ENCODE data around the gene ZNF473. TPM values are rescaled to one million over a fixed set of nuclear protein-coding genes. Genes with fewer than 3 reads are reported as not detected.

Gene ZNF473
- total RNA-seq, 1 donor from 2014 or later = 9.7 TPM

DNA sequence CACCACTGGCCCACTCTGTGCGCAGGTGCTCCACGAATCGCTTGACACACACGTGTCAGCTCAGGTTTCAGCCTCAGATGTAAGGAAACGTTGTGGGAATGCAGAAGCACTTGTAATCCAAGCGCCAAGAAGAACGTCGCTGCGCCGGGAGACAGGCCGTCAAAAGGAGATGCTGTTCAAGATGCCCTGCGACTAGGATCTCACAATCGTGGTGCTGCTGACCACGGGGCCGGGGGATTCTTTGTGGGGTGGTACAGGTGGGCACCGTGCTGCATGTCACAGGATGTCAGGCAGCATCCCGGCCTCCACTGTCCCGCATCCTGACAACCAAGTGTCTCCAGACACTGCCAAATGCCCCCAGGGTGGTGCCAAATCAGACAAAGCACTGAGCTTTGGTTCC is 47.9 kb upstream of the ZNF473 start:
- TF ChIP-seq, protein P1, sequence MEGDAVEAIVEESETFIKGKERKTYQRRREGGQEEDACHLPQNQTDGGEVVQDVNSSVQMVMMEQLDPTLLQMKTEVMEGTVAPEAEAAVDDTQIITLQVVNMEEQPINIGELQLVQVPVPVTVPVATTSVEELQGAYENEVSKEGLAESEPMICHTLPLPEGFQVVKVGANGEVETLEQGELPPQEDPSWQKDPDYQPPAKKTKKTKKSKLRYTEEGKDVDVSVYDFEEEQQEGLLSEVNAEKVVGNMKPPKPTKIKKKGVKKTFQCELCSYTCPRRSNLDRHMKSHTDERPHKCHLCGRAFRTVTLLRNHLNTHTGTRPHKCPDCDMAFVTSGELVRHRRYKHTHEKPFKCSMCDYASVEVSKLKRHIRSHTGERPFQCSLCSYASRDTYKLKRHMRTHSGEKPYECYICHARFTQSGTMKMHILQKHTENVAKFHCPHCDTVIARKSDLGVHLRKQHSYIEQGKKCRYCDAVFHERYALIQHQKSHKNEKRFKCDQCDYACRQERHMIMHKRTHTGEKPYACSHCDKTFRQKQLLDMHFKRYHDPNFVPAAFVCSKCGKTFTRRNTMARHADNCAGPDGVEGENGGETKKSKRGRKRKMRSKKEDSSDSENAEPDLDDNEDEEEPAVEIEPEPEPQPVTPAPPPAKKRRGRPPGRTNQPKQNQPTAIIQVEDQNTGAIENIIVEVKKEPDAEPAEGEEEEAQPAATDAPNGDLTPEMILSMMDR (IDR thresholded peaks at IDR 0.05; ENCODE audit: insufficient read depth, low read depth, low read length) = no peak
- TF ChIP-seq EZH2 (IDR thresholded peaks at IDR 0.05; ENCODE audit: insufficient read depth, low read length) = no peak
- Histone ChIP-seq H3K4me3 (ENCODE audit: insufficient read depth, low read depth, low read length) (no peak overlapping the region), H3K27ac (ENCODE audit: low read depth, low read length) (no peak overlapping the region), H3K79me2 (ENCODE audit: insufficient read depth, low read length) (no peaks in the 10 kb centered on the region), H3K4me1 (ENCODE audit: insufficient read depth, low read length) (no peaks in the 10 kb centered on the region), H2AFZ (ENCODE audit: low read depth, low read length) (no peak overlapping the region), H3K9me3 (ENCODE audit: insufficient read depth, low read depth, low read length) (no peaks in the 10 kb centered on the region), H4K20me1 (ENCODE audit: insufficient read depth, low read length) (no peaks in the 10 kb centered on the region), H3K4me2 (ENCODE audit: low read length) (no peak overlapping the region), H3K27me3 (ENCODE audit: insufficient read depth, low read length) (no peaks in the 10 kb centered on the region), H3K9ac (ENCODE audit: low read length) (no peak overlapping the region), H3K36me3 (ENCODE audit: insufficient read depth, low read length) (no peaks in the 10 kb centered on the region)
- Mint-ChIP-seq H3K36me3 (ENCODE audit: low read depth, unreplicated experiment) (peaks cover 17% of the 10 kb centered on the region), H3K4me1 (ENCODE audit: low read depth, unreplicated experiment) (no peaks in the 10 kb centered on the region), H3K4me3 (ENCODE audit: unreplicated experiment) (no peak overlapping the region), H3K27me3 (ENCODE audit: low read depth, unreplicated experiment) (peaks cover 7% of the 10 kb centered on the region), H3K9me3 (ENCODE audit: unreplicated experiment) (peaks cover 2% of the 10 kb centered on the region), H3K27ac (ENCODE audit: unreplicated experiment) (no peak overlapping the region)
- FAIRE-seq (no peak), DNase-seq (ENCODE audit: low read depth) (no peak)

DNA sequence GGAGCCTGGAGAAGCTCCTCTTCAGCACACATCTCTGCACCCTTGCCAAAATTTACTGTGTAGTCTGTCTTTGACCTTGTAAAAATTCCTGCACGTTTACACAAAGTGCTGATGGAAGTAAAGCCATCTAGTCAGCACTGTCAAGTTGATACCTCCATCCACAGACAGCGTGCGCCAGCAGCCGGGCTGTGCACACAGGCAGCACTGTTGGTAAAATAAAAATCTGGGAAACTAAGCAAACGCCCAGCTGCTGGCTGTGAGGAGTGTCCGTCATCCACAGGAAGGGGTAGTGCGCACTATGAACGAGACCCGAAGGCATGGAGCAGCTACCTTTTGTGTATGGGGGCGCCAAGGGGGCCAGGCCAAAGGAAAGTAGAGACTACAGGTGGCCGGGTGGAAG is 47.5 kb upstream of the ZNF473 start:
- H3K4me3 Mint-ChIP-seq (ENCODE audit: unreplicated experiment) = no peak overlapping the region
- no peaks in the 10 kb centered on the region for H3K27me3 ChIP-seq (ENCODE audit: insufficient read depth, low read length)
- no peak overlapping the region for H3K27ac ChIP-seq (ENCODE audit: low read depth, low read length)
- no peaks in the 10 kb centered on the region for H3K4me1 Mint-ChIP-seq (ENCODE audit: low read depth, unreplicated experiment)
- no peak overlapping the region for H3K9ac ChIP-seq (ENCODE audit: low read length)
- DNase-seq (ENCODE audit: low read depth) (no peak), FAIRE-seq (no peak)
- H3K9me3 ChIP-seq (ENCODE audit: insufficient read depth, low read depth, low read length) = no peaks in the 10 kb centered on the region
- H3K4me1 ChIP-seq (ENCODE audit: insufficient read depth, low read length) = no peaks in the 10 kb centered on the region
- H3K9me3 Mint-ChIP-seq (ENCODE audit: unreplicated experiment) = peaks cover under 1% of the 10 kb centered on the region
- TF ChIP-seq, protein P1 (IDR thresholded peaks at IDR 0.05; ENCODE audit: insufficient read depth, low read depth, low read length) = no peak
- no peak for TF ChIP-seq EZH2 (IDR thresholded peaks at IDR 0.05; ENCODE audit: insufficient read depth, low read length)
- no peak overlapping the region for H3K4me2 ChIP-seq (ENCODE audit: low read length)
- H4K20me1 ChIP-seq (ENCODE audit: insufficient read depth, low read length) = no peaks in the 10 kb centered on the region
- no peaks in the 10 kb centered on the region for H3K36me3 ChIP-seq (ENCODE audit: insufficient read depth, low read length)
- peaks cover 15% of the 10 kb centered on the region for H3K36me3 Mint-ChIP-seq (ENCODE audit: low read depth, unreplicated experiment)
- no peaks in the 10 kb centered on the region for H3K79me2 ChIP-seq (ENCODE audit: insufficient read depth, low read length)
- no peak overlapping the region for H2AFZ ChIP-seq (ENCODE audit: low read depth, low read length)
- H3K4me3 ChIP-seq (ENCODE audit: insufficient read depth, low read depth, low read length) = no peak overlapping the region
- H3K27ac Mint-ChIP-seq (ENCODE audit: unreplicated experiment) = no peak overlapping the region
- H3K27me3 Mint-ChIP-seq (ENCODE audit: low read depth, unreplicated experiment) = peaks cover 4% of the 10 kb centered on the region

DNA sequence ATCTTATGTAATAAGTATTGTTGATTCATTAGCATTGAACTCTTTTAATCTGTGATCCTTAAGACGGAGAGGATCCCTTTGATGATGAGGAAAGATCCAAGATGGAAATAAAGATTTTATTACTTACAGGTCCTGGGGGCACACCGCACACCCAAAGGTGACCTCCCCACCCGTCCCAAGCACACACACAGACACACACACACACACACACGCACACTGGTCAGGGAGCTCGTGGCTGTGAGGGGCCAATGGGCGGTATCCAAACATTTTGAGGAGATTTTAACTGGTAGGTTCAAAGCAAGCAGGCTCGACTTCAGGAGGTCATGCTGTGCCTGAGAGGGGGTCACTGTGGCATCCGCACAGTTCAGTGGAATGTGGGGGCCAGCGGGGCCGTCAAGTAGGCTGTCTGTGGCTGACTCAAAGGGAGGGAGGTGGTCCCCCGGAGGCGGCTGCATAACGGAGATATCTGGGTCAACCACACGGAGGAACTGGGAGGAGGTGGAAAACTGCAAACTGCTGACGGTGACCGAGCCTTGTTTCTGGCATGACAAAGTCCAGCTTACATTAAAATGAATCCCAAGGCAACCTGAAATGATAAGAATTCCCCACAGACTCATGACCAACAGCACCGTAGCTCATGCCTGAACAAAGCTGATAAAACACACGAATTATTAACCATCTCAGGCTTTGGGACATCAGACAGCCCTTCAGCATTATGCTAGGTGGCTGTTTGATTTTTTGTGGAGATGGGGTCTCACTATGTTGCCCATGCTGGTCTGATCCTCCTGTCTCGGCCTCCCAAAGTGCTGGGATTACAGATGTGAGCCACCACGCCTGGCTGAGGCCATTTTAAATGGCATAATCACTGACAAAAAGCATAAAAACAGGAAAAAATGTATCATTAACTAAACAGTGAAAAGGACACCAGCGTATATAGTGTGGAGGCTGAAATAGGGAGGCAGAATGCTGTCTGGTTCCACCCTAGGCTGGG is 43.9 kb upstream of the ZNF473 start:
- Histone ChIP-seq H3K4me3 (ENCODE audit: insufficient read depth, low read depth, low read length) (no peak overlapping the region), H3K4me1 (ENCODE audit: insufficient read depth, low read length) (no peaks in the 10 kb centered on the region), H3K36me3 (ENCODE audit: insufficient read depth, low read length) (no peaks in the 10 kb centered on the region), H3K9ac (ENCODE audit: low read length) (no peak overlapping the region), H4K20me1 (ENCODE audit: insufficient read depth, low read length) (peaks cover 22% of the 10 kb centered on the region), H3K27ac (ENCODE audit: low read depth, low read length) (no peak overlapping the region), H3K4me2 (ENCODE audit: low read length) (no peak overlapping the region), H3K79me2 (ENCODE audit: insufficient read depth, low read length) (no peaks in the 10 kb centered on the region), H2AFZ (ENCODE audit: low read depth, low read length) (no peak overlapping the region), H3K9me3 (ENCODE audit: insufficient read depth, low read depth, low read length) (no peaks in the 10 kb centered on the region), H3K27me3 (ENCODE audit: insufficient read depth, low read length) (no peaks in the 10 kb centered on the region)
- no peaks in the 10 kb centered on the region for H3K4me1 Mint-ChIP-seq (ENCODE audit: low read depth, unreplicated experiment)
- H3K4me3 Mint-ChIP-seq (ENCODE audit: unreplicated experiment) = no peak overlapping the region
- H3K27me3 Mint-ChIP-seq (ENCODE audit: low read depth, unreplicated experiment) = no peaks in the 10 kb centered on the region
- DNase-seq (ENCODE audit: low read depth) (no peak), FAIRE-seq (no peak)
- TF ChIP-seq, protein P1 (IDR thresholded peaks at IDR 0.05; ENCODE audit: insufficient read depth, low read depth, low read length) = no peak
- TF ChIP-seq EZH2 (IDR thresholded peaks at IDR 0.05; ENCODE audit: insufficient read depth, low read length) = no peak
- H3K9me3 Mint-ChIP-seq (ENCODE audit: unreplicated experiment) = no peaks in the 10 kb centered on the region
- peaks cover 23% of the 10 kb centered on the region for H3K36me3 Mint-ChIP-seq (ENCODE audit: low read depth, unreplicated experiment)
- H3K27ac Mint-ChIP-seq (ENCODE audit: unreplicated experiment) = no peak overlapping the region
